ENCODE measurements around the gene SMIM44. TPM values are rescaled to one million over a fixed set of nuclear protein-coding genes. Genes with fewer than 3 reads are reported as not detected.

The SMIM44 gene
- total RNA-seq, 2 donors from 2014 or later, result not detected

DNA sequence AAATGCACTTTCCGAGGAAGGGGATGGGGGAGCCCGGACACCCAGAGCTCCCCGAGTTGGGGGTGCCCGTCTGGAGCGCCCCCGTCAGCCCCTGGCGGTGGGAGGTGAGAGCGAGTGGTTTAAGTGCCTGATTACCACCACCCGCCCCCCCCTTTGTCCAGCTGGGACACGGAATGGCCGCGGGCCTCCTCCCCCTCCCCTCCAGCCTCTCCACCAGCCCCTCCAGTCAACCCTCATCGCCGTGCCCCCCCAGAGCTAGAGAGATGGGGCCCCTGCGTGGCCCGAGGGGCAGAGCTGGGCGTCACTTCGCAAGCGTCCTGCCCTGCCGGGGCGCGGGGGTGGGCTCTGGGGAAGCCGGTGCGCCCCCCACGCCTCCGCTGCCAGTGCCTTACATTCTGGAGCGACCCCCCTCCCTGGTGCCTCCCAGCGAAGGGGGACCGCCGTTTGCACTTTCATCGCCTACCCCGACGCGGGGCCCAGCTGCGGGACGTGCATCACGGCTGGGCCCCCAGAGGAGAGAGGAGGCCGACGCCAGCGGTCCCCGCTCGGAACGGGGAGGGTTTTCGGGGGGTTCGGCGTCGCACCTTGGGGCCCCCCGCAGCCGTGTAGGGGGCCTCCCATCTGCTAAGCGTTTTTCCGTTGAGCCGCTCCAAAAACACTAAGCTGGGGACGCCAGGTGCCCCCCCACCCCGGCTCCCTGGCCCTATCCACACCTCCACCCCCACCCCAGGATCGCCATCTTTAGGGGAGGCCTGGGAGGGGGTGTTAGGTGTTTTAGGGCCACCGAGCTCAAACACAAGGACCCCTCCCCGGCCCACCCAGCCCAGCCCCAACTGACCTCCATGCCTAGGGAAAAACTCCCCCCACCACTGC lies 19.3 kb downstream of the SMIM44 start:
- TF ChIP-seq CTCF (conservative IDR thresholded peaks at IDR 0.05), result peak; percentile 57
- Mint-ChIP-seq H3K27me3 (ENCODE audit: insufficient read depth) (peaks cover 38% of the 10 kb centered on the region), H3K4me3 (peak overlapping the region; percentile 44), H3K4me1 (peaks cover 5% of the 10 kb centered on the region), H3K9me3 (peaks cover 8% of the 10 kb centered on the region), H3K27ac (no peak overlapping the region), H3K36me3 (ENCODE audit: low read depth) (no peaks in the 10 kb centered on the region)
- Histone ChIP-seq H3K27ac (ENCODE audit: low read depth, low read length) (no peak overlapping the region), H3K4me3 (ENCODE audit: low read length) (no peak overlapping the region), H3K4me1 (ENCODE audit: control insufficient read depth, insufficient read depth, low read length) (no peaks in the 10 kb centered on the region), H3K27me3 (ENCODE audit: control insufficient read depth, insufficient read depth, low read length, poor library complexity, severe bottlenecking) (peaks cover 23% of the 10 kb centered on the region), H3K36me3 (ENCODE audit: control insufficient read depth, insufficient read depth, low read length) (no peaks in the 10 kb centered on the region), H3K9ac (ENCODE audit: extremely low read depth, low read length, poor library complexity, severe bottlenecking) (no peak overlapping the region), H3K9me3 (ENCODE audit: control insufficient read depth, low read length) (no peaks in the 10 kb centered on the region)
- WGBS, 2 experiments (ENCODE audit: insufficient coverage in 1 of 2, insufficient read length in 1 of 2), result 14 to 15% methylated on average over 19 to 48 of the region's 57 CpGs
- peak; percentile 63 for DNase-seq

DNA sequence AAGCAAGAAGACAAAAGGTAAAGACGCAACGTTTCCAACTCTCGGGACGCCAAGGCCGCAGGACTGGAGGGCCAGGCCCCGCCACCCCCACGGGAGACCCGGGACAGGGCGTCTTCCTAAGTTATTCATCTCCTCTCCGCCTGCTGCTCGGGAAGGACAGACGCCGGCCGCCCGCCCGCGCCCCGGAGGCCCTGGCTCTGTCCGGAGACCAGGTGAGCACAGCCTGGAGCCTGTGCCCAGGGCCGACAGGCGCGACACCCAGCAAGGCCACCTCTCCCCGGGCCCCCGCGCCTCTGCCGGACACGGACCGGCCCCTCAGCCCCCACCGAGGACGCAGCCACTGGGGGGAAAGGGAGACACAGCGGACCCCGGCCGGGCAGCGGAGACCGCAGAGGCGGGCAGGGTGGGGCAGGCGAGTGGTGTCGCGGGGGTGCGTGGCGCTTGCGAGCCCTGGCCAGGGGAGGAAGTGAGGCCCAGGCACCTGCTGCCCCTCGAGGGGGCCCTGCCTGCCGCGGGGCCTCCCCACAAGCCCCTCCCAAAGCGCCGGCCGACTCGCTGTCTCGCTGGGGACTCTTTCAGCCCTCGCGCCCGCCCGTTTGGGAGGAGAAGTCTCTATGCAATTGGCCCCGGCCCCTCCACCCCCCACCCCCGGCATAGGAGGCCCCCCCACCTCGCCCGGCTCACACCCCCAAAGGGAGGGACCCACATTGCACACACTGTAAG lies 20.1 kb downstream of the SMIM44 start:
- no peak overlapping the region for H3K4me3 ChIP-seq (ENCODE audit: low read length)
- peak overlapping the region; percentile 24 for H3K4me3 Mint-ChIP-seq
- TF ChIP-seq CTCF (conservative IDR thresholded peaks at IDR 0.05), result no peak
- no peak overlapping the region for H3K27ac Mint-ChIP-seq
- H3K4me1 ChIP-seq (ENCODE audit: control insufficient read depth, insufficient read depth, low read length), result no peaks in the 10 kb centered on the region
- peaks cover 7% of the 10 kb centered on the region for H3K4me1 Mint-ChIP-seq
- 18 to 30% methylated on average over 13 to 47 of the region's 58 CpGs for WGBS, 2 experiments (ENCODE audit: insufficient coverage in 1 of 2, insufficient read length in 1 of 2)
- H3K36me3 Mint-ChIP-seq (ENCODE audit: low read depth), result no peaks in the 10 kb centered on the region
- peaks cover 4% of the 10 kb centered on the region for H3K9me3 Mint-ChIP-seq
- peaks cover 35% of the 10 kb centered on the region for H3K27me3 Mint-ChIP-seq (ENCODE audit: insufficient read depth)
- H3K9me3 ChIP-seq (ENCODE audit: control insufficient read depth, low read length), result no peaks in the 10 kb centered on the region
- H3K9ac ChIP-seq (ENCODE audit: extremely low read depth, low read length, poor library complexity, severe bottlenecking), result no peak overlapping the region
- no peaks in the 10 kb centered on the region for H3K36me3 ChIP-seq (ENCODE audit: control insufficient read depth, insufficient read depth, low read length)
- H3K27me3 ChIP-seq (ENCODE audit: control insufficient read depth, insufficient read depth, low read length, poor library complexity, severe bottlenecking), result peaks cover 23% of the 10 kb centered on the region
- DNase-seq, result peak; percentile 76
- H3K27ac ChIP-seq (ENCODE audit: low read depth, low read length), result no peak overlapping the region

- H3K4me3 Mint-ChIP-seq, result peak overlapping the region; percentile 38
- H3K9me3 Mint-ChIP-seq, result no peaks in the 10 kb centered on the region
- peaks cover 23% of the 10 kb centered on the region for H3K27me3 ChIP-seq (ENCODE audit: control insufficient read depth, insufficient read depth, low read length, poor library complexity, severe bottlenecking)
- H3K27ac Mint-ChIP-seq, result no peak overlapping the region
- H3K27ac ChIP-seq (ENCODE audit: low read depth, low read length), result peak overlapping the region; percentile 55
- no peak for DNase-seq
- no peaks in the 10 kb centered on the region for H3K9me3 ChIP-seq (ENCODE audit: control insufficient read depth, low read length)
- peaks cover 10% of the 10 kb centered on the region for H3K4me1 Mint-ChIP-seq
- peaks cover 8% of the 10 kb centered on the region for H3K4me1 ChIP-seq (ENCODE audit: control insufficient read depth, insufficient read depth, low read length)
- no peak for TF ChIP-seq CTCF (conservative IDR thresholded peaks at IDR 0.05)
- H3K36me3 Mint-ChIP-seq (ENCODE audit: low read depth), result no peaks in the 10 kb centered on the region
- H3K27me3 Mint-ChIP-seq (ENCODE audit: insufficient read depth), result peaks cover 23% of the 10 kb centered on the region
- H3K4me3 ChIP-seq (ENCODE audit: low read length), result no peak overlapping the region
- no peaks in the 10 kb centered on the region for H3K36me3 ChIP-seq (ENCODE audit: control insufficient read depth, insufficient read depth, low read length)
- WGBS, 2 experiments (ENCODE audit: insufficient coverage in 1 of 2, insufficient read length in 1 of 2), result 86 to 90% methylated on average over 4 to 15 of the region's 15 CpGs
- H3K9ac ChIP-seq (ENCODE audit: extremely low read depth, low read length, poor library complexity, severe bottlenecking), result no peak overlapping the region
Observed at GRCh38 chr19:3459965-3460582, 23.2 kb downstream of the SMIM44 start.
